D721Med (cell line): ENCODE results near the gene RAB36.

Experiments
- DNase-seq: peaks from one replicate; pipeline ENCODE4 v3.0.0; 2011; ENCODE audit warnings: low spot score; ENCODE audit not compliant: insufficient read length
- FAIRE-seq: peaks from 2 replicates; lab custom pipeline; 2011; peaks lifted over from hg19 to GRCh38; lab: Jason Lieb, UNC
- CTCF ChIP-seq: IDR thresholded peaks from 2 replicates; pipeline ENCODE4 v1.5.1; 2012; ENCODE audit warnings: mild to moderate bottlenecking, control low read depth; ENCODE audit not compliant: insufficient read depth; ENCODE audit errors: missing control alignments

The RAB36 gene

GRCh38 chr22:23181721-23182308, 36.5 kb downstream of the RAB36 start:
- FAIRE-seq (no peak), DNase-seq (no peak)
- no peak for TF ChIP-seq CTCF

GRCh38 chr22:23182309-23183060, 37.2 kb downstream of the RAB36 start:
- FAIRE-seq (no peak), DNase-seq (no peak)
- TF ChIP-seq CTCF, result no peak

- FAIRE-seq (no peak), DNase-seq (no peak)
- no peak for TF ChIP-seq CTCF
Observed at GRCh38 chr22:23183061-23183698, 37.9 kb downstream of the RAB36 start.

- TF ChIP-seq CTCF, result no peak
- FAIRE-seq (no peak), DNase-seq (no peak)
Observed at GRCh38 chr22:23184100-23184763, 39.0 kb downstream of the RAB36 start.

- no peak for TF ChIP-seq CTCF
- DNase-seq (no peak), FAIRE-seq (no peak)
Observed at GRCh38 chr22:23184764-23185113, 39.5 kb downstream of the RAB36 start.

- FAIRE-seq (no peak), DNase-seq (no peak)
- no peak for TF ChIP-seq CTCF
Observed at GRCh38 chr22:23187211-23187610, 41.9 kb downstream of the RAB36 start.
